ENCODE data around the gene CDH13. TPM values are rescaled to one million over a fixed set of nuclear protein-coding genes. Genes with fewer than 3 reads are reported as not detected.

The CDH13 gene
- total RNA-seq, 1 donor, result under 0.01 TPM

GRCh38 chr16:83200005-83200779 is 573.4 kb downstream of the CDH13 start:
- DNase-seq (ENCODE audit: low read depth in 2 of 3, low spot score in 2 of 3), result no peak

DNA sequence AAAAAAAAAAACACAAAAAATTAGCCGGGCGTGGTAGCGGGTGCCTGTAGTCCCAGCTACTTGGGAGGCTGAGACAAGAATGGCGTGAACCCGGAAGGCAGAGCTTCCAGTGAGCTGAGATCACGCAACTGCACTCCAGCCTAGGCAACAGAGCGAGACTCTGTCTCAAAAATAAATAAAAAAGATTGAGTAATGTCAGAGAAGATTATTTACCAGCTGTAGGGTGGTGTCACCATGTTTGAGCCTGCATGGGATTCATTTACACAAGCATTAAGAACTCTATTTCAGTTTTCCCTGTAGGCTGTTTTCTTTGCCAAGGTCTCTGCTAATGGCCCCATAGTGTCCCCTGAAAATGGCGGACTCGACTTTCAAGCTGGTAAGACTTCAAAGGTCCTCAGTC is 575.0 kb downstream of the CDH13 start:
- DNase-seq (ENCODE audit: low read depth in 2 of 3, low spot score in 2 of 3), result no peak

DNA sequence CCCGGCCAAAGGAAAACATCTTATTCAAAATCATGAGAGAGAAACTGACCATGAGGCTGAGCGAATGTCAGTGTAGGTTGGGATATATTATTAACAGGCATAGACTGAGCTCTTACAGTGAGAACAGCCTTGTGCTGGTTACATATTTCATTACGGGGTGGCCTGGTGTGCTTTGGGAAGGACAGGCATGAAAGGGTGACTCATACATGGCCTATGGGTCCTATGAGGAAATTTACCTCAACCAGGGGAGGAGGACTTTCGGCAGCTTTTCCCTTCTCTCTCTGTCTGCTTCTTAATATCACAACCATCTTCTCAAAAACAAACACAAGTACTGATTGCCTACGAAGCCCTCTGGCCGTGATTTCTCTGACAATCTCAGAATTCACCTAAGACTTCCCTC is 579.1 kb downstream of the CDH13 start:
- DNase-seq (ENCODE audit: low read depth in 2 of 3, low spot score in 2 of 3), result no peak

DNA sequence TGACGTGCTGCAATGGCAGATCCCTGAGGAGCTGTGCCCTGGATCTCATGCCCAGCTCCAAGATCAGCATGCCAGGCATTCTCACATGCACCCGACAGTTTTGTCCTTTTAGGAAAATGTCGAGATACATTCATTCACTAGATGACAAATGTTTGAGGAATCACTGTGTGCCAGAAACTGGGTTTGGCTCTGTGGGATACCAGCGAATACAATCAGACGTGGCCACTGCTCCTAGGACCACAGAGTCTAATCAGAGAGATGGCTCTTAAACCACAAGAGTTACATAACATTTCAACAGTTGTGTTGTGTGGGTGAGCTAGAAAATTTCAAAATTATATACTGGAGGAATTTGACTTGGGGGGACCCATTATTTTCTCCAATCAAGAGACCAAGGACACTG is 579.7 kb downstream of the CDH13 start:
- no peak for DNase-seq (ENCODE audit: low read depth in 2 of 3, low spot score in 2 of 3)

GRCh38 chr16:83211711-83212110 is 584.9 kb downstream of the CDH13 start:
- no peak for DNase-seq (ENCODE audit: low read depth in 2 of 3, low spot score in 2 of 3)

- DNase-seq (ENCODE audit: low read depth in 2 of 3, low spot score in 2 of 3), result no peak
Measured at GRCh38 chr16:83212301-83212841, 585.6 kb downstream of the CDH13 start.

DNA sequence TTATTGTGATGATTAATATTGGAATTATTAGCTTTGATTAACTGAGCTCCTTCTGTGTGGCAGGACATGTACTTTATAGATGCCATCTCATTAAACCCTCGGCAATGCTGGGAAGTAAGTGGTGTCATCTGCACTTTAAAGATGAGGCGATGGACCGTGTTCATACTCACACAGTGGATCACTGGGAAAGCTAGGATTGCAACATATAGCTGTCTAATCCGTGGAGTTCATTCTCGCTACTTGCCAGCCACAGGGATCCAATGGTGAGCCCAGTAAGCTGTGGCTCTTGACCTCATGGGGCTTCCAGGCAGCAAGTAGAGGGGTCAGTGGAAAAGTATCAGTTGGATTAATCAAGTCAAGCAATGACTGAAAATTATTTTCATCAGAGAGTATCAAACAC is 587.9 kb downstream of the CDH13 start:
- DNase-seq (ENCODE audit: low read depth in 2 of 3, low spot score in 2 of 3), result no peak

DNA sequence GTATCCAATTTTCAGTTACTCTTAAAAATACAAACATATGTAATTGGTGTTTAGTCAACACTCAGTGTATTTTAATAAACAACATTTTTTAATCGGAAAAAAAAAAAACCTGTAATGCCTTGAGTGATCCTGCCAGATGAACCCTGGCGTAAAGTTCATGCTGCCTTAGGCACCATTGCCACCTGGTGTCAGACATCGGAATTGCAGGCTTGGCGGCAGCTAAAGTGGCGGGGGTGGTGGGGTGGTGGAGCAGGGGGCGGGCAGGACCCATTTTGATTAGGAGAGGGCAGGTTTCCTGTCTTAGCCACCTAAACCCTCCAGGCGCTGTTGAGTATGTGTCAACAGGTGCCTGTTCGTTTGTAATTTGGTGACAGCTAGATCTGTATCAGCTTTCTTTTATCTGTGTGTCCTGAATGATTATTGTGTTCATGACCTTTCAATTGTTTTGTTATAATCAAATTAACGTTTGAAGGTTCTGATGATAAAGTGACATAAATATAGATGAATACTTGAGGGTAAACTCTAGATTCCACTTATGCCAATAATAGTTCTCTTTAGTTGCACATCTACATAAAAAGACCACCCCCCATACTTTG is 588.7 kb downstream of the CDH13 start:
- DNase-seq (ENCODE audit: low read depth in 2 of 3, low spot score in 2 of 3), result peak in 2 of 3 donors; percentile 46 to 70

GRCh38 chr16:83219285-83219684 is 592.5 kb downstream of the CDH13 start:
- DNase-seq (ENCODE audit: low read depth in 2 of 3, low spot score in 2 of 3), result no peak

- DNase-seq (ENCODE audit: low read depth in 2 of 3, low spot score in 2 of 3), result no peak
Measured at GRCh38 chr16:83220066-83220465, 593.3 kb downstream of the CDH13 start.

- DNase-seq (ENCODE audit: low read depth in 2 of 3, low spot score in 2 of 3), result no peak
Measured at GRCh38 chr16:83224642-83225041, 597.9 kb downstream of the CDH13 start.

- no peak for DNase-seq (ENCODE audit: low read depth in 2 of 3, low spot score in 2 of 3)
Measured at GRCh38 chr16:83227336-83227735, 600.6 kb downstream of the CDH13 start.

DNA sequence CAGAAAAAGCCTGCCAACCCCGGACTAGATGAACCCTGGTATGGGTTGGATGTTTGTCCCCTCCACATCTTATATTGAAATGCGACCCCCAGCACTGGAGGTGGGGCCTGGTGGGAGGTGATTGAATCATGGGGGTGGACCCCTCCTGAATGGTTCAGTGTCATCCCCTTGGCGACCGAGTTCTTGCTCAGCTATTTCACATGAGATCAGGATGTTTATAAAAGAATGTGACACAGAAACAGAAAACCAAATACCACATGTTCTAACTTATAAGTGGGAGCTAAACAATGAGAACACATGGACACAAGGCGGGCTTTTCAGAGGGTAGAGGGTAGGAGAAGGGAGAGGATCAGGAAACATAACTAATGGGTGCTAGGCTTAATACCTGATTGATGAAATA is 605.0 kb downstream of the CDH13 start:
- DNase-seq (ENCODE audit: low read depth in 2 of 3, low spot score in 2 of 3), result no peak

- DNase-seq (ENCODE audit: low read depth in 2 of 3, low spot score in 2 of 3), result no peak
Measured at GRCh38 chr16:83233153-83233552, 606.4 kb downstream of the CDH13 start.

GRCh38 chr16:83238949-83239691 is 612.4 kb downstream of the CDH13 start:
- no peak for DNase-seq (ENCODE audit: low read depth in 2 of 3, low spot score in 2 of 3)

GRCh38 chr16:83244057-83244456 is 617.3 kb downstream of the CDH13 start:
- DNase-seq (ENCODE audit: low read depth in 2 of 3, low spot score in 2 of 3), result no peak

- no peak for DNase-seq (ENCODE audit: low read depth in 2 of 3, low spot score in 2 of 3)
Measured at GRCh38 chr16:83245061-83245460, 618.3 kb downstream of the CDH13 start.

GRCh38 chr16:83247767-83248372 is 621.1 kb downstream of the CDH13 start:
- DNase-seq (ENCODE audit: low read depth in 2 of 3, low spot score in 2 of 3), result no peak

DNA sequence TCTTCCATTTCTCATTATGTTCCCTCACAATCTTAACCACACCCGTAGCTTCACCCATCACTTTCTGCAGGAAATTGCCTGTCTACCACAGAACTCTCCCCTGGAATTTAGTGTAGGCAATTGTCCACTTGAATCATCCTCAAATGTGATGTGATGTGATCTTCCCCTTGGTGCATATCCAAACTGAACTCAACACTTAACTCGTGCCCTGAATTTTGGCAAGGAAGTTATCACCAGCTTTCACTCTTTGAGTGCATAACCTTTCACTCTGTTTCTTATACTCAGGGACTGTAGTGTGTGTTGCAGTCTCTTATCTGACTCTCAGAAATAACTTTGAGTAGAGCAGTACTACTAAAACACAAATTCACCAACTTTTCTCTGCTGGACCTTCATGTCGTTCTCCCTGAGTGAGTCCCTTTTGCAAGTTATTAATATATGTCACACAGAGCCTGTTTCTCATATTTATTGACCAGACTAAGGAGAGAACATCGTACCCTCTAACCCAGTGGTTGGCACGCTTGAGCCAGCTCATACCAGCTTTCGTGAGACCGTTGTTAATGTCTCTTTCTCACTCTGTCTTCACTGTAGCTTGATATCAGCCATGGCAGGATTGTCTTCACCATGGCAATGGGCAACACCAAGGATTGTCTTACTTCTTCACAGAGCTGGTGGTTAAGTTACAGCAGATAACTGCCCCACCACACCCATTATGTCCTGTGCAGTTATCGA is 622.1 kb downstream of the CDH13 start:
- DNase-seq (ENCODE audit: low read depth in 2 of 3, low spot score in 2 of 3), result no peak

DNA sequence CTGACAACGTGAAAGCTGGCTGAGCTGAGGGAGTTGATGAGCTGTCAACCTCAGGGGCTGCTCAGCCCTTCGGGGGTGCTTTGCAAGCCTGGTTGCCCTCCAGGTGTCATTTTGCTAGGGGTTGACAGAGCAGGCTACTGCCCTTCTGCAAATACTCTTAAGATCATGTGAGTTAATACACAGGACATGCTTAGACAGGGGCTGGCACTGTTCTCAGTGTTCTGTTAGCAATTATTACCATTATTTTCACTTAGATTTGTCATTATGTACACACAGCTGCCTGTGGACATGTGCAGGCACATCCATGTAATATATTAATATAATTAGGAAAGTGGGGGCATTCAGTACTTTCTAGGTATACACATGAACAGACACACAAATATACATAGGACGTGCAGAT is 626.8 kb downstream of the CDH13 start:
- no peak for DNase-seq (ENCODE audit: low read depth in 2 of 3, low spot score in 2 of 3)

All from hematopoietic multipotent progenitor cell (in vitro differentiated cells).